Measurements from ENCODE around the gene RNF126. TPM values are rescaled to one million over a fixed set of nuclear protein-coding genes. Genes with fewer than 3 reads are reported as not detected.
"Not testable (repeated sequence)": the region's sequence is repeated elsewhere in the genome, so short reads cannot be mapped to it uniquely, and the experiment has no call there.

RNF126 gene
- total RNA-seq, 1 donor from 2014 or later: 31.4 TPM

DNA sequence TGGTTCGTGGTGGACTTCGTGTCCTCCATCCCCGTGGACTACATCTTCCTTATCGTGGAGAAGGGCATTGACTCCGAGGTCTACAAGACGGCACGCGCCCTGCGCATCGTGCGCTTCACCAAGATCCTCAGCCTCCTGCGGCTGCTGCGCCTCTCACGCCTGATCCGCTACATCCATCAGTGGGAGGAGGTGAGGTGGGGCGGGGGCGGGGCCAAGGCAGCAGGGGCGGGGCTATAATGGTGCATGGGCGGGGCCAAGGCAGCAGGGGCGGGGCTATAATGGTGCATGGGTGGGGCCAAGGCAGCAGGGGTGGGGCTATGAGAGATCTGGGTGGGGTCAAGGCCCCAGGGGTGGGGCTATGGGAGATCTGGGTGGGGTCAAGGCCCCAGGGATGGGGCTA, 59.2 kb downstream of the RNF126 start:
- intact Hi-C loops (cut with DNase I); DNase-seq (ENCODE audit: low spot score): not testable (repeated sequence)

- intact Hi-C loops (cut with DNase I); DNase-seq (ENCODE audit: low spot score): not testable (repeated sequence)
Measured at GRCh38 chr19:603302-603639, 59.7 kb downstream of the RNF126 start.

DNA sequence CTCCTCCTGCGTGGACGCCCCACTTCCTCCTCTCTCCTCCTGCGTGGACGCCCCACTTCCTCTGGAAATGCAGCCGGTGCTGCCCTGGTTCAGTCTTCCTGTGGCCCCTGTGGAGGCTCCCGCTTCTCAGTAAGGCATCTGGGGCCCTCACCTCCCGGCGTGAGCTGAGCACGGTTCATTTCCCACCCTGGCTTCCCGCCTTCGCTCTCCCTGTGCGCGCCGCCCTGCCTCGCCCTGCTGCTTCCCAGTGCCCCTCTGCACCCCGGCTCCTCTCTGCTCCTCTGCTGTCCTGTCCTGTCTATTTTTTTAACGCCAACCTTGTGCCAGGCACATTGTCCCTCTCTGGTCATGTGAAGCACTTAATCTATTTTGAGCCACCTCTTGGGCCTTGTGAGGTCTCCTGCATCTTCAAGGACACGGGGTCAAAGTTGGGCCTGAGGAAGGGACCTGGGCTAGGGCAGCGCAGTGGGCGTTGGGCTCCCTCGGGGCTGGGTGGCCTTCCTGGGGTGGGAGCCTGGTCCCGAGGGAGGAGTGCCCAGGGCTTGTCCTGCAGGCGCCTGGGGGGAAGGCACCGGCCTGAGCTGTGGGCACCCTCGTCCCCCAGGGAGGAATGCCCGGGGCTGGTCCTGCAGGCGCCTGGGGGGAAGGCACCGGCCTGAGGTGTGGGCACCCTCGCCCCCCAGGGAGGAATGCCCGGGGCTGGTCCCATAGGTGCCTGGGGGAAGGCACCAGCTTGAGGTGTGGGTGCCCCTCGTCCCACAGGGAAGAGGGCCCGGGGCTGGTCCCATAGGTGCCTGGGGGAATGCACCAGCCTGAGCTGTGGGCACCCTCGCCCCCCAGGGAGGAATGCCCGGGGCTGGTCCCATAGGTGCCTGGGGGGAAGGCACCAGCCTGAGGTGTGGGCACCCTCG, 60.4 kb downstream of the RNF126 start:
- DNase-seq (ENCODE audit: low spot score): no peak
- intact Hi-C loops (cut with DNase I): no loop called here

DNA sequence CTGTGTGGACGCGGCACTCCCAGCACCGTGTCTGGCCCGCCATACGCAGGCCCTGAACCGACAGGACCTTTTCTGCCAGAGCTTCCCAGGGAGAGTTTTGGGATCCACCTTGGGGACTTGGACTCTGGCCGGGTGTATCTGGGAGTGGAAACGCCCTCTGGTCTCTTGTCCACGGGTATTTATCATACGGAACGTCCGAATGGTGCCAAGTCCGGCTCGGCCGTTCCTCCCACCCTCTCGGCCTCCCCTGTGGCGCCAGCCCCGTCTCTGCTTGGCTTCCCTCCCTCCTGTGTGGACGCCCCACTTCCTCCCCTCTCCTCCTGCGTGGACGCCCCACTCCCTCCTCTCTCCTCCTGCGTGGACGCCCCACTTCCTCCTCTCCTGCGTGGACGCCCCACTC, 61.2 kb downstream of the RNF126 start:
- DNase-seq (ENCODE audit: low spot score): no peak
- intact Hi-C loops (cut with DNase I): no loop called here

- intact Hi-C loops (cut with DNase I): no loop called here
- no peak for DNase-seq (ENCODE audit: low spot score)
Measured at GRCh38 chr19:601310-601709, 61.7 kb downstream of the RNF126 start.

Other genes with a start within 250 kb of the RNF126 start
- gene SHC2, start 202.2 kb downstream of the RNF126 start, total RNA-seq: 16.8 TPM
- 0.40 TPM for gene MADCAM1, start 166.7 kb downstream of the RNF126 start, total RNA-seq
- 11.2 TPM for gene TPGS1, start 155.7 kb downstream of the RNF126 start, total RNA-seq
- gene CDC34, start 131.5 kb downstream of the RNF126 start, total RNA-seq: 78.2 TPM
- 0.43 TPM for gene GZMM, start 119.2 kb downstream of the RNF126 start, total RNA-seq
- 1,183 TPM for gene BSG, start 90.6 kb downstream of the RNF126 start, total RNA-seq
- 12.0 TPM for gene HCN2, start 73.3 kb downstream of the RNF126 start, total RNA-seq
- 37.3 TPM for gene POLRMT, start 29.7 kb downstream of the RNF126 start, total RNA-seq
- not detected for gene FGF22, start 23.3 kb downstream of the RNF126 start, total RNA-seq
- gene FSTL3, start 13.2 kb upstream of the RNF126 start, total RNA-seq: 136 TPM
- not detected for gene PRSS57, start 32.2 kb upstream of the RNF126 start, total RNA-seq
- gene PALM, start 45.7 kb upstream of the RNF126 start, total RNA-seq: 18.9 TPM
- not detected for gene MISP, start 87.9 kb upstream of the RNF126 start, total RNA-seq
- 76.9 TPM for gene PTBP1, start 134.2 kb upstream of the RNF126 start, total RNA-seq
- gene PLPPR3, start 158.7 kb upstream of the RNF126 start, total RNA-seq: not detected
- gene AZU1, start 164.6 kb upstream of the RNF126 start, total RNA-seq: 1.1 TPM
- 0.62 TPM for gene PRTN3, start 177.8 kb upstream of the RNF126 start, total RNA-seq
- gene ELANE, start 189.1 kb upstream of the RNF126 start, total RNA-seq: 0.54 TPM
- gene CFD, start 196.4 kb upstream of the RNF126 start, total RNA-seq: 31.0 TPM
- 27.0 TPM for gene MED16, start 230.0 kb upstream of the RNF126 start, total RNA-seq
- not detected for gene RNU6-9, start 230.3 kb upstream of the RNF126 start, total RNA-seq